ENCODE measurements around the gene LOC128125822.

LOC128125822 gene

DNA sequence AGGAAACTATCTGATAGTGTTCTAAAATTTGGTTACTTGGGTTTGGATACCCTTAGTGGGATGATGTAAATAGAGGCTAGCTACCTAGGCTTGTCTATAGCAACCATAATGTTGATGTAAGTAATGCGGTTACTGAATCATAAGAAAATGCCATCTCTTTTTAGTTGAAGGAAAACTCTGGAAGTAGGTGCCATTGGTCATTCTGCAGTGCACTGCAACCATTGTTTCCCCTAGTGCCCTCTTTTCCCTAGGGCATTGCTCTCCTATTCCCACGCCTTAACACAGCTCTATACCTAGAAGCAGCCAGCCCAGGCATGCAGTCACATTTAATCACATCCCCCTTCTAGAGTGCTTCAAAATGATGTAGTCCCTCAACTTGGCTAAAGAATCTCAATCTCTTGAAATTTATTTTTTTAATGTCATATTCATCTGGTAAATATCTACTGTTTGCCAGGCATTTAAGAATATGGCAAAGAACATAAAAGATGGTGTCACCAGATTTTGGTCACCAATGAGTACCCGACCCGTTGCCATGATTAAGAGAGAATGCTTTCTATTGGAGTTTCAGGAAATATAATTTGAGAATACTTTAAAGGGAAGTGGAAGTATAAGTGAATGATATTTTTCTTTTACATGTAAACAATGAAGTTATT is 10.4 kb downstream of the LOC128125822 start:
- no TSS peak for BruUV-seq (replicated peaks)
- CTCF ChIA-PET: interaction anchor here (1.8 kb wide), 1 partner anchor 16 kb away, joined by 6 read pairs; no protein-coding TSS in a partner anchor
- H3K4me2 ChIP-seq (ENCODE audit: low read length): no peak overlapping the region
- intact Hi-C loops (cut with micrococcal nuclease): no loop called here
- POLR2A ChIA-PET: interaction anchor here (1.5 kb wide), 1 partner anchor 9 kb away, joined by 4 read pairs; no protein-coding TSS in a partner anchor
- RAD21 ChIA-PET (ENCODE audit: low non-redundant PET in 1 of 2, low total read pairs in 2 of 2, uncharacterized antibody in 2 of 2, unreplicated experiment in 2 of 2): no interaction called here
- H3K4me3 ChIP-seq (replicated peaks in 1 of 2; ENCODE audit: low read depth in 1 of 2, low read length in 2 of 2): no peak overlapping the region
- peaks cover 59 to 65% of the 10 kb centered on the region in 2 experiments for H3K36me3 ChIP-seq (ENCODE audit: control insufficient read depth in 1 of 2, insufficient read depth in 2 of 2, low read length in 2 of 2)
- H3K79me2 ChIP-seq (ENCODE audit: insufficient read depth, low read length): peaks cover 58% of the 10 kb centered on the region
- DNase-seq (ENCODE audit: low read depth, low spot score) (no peak), ATAC-seq (no peak)
- H4K20me1 ChIP-seq (ENCODE audit: insufficient read depth): peaks cover 24% of the 10 kb centered on the region
- H2AFZ ChIP-seq (ENCODE audit: low read depth, low read length, poor library complexity, severe bottlenecking): no peak overlapping the region
- H3K4me1 ChIP-seq (ENCODE audit: control insufficient read depth in 1 of 2, insufficient read depth in 2 of 2, low read length in 2 of 2): no peaks in the 10 kb centered on the region
- no peak overlapping the region for H3K27ac ChIP-seq (ENCODE audit: low read depth, low read length)
- H3K9me2 ChIP-seq (ENCODE audit: insufficient read depth): no peaks in the 10 kb centered on the region
- H3K27me3 ChIP-seq (ENCODE audit: insufficient read depth, low read length): no peaks in the 10 kb centered on the region
- H3K9me3 ChIP-seq (ENCODE audit: control insufficient read depth in 1 of 2, insufficient read depth in 1 of 2, low read depth in 1 of 2, low read length in 2 of 2): no peaks in the 10 kb centered on the region
- TF ChIP-seq SIN3A (IDR thresholded peaks at IDR 0.05; ENCODE audit: low read depth) (no peak), CEBPB (IDR thresholded peaks at IDR 0.05; ENCODE audit: low read depth) (no peak), FOSL1 (IDR thresholded peaks at IDR 0.05; ENCODE audit: low read depth) (no peak), REST (IDR thresholded peaks at IDR 0.05; ENCODE audit: low read depth) (no peak), ZNF274 (IDR thresholded peaks at IDR 0.05; ENCODE audit: low read depth, low read length) (no peak), YY1 (IDR thresholded peaks at IDR 0.05; ENCODE audit: extremely low read depth, insufficient replicate concordance, low read depth, low read length) (no peak), CBX3 (IDR thresholded peaks at IDR 0.05; ENCODE audit: low read depth) (no peak), TCF7L2 (IDR thresholded peaks at IDR 0.05; ENCODE audit: borderline replicate concordance, extremely low read depth, insufficient read depth, insufficient read length) (no peak), SRF (IDR thresholded peaks at IDR 0.05; ENCODE audit: low read depth) (no peak), JUND (IDR thresholded peaks at IDR 0.05) (no peak), CTCF (IDR thresholded peaks at IDR 0.05 in 2 of 3, conservative IDR thresholded peaks at IDR 0.05 in 1 of 3; ENCODE audit: borderline replicate concordance in 1 of 3, insufficient read depth in 1 of 3, low read depth in 2 of 3, low read length in 2 of 3) (no peak), ZBTB33 (IDR thresholded peaks at IDR 0.05; ENCODE audit: extremely low read depth, insufficient replicate concordance, low read length) (no peak)
- TF ChIP-seq, protein P1, sequence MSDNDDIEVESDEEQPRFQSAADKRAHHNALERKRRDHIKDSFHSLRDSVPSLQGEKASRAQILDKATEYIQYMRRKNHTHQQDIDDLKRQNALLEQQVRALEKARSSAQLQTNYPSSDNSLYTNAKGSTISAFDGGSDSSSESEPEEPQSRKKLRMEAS (IDR thresholded peaks at IDR 0.05): no peak
- H3K9ac ChIP-seq (ENCODE audit: low read length): no peak overlapping the region

All from HCT116 (cell line).